Pancreas (tissue), 10 donors: ENCODE measurements around the gene HSDL1. TPM values are rescaled to one million over a fixed set of nuclear protein-coding genes. Genes with fewer than 3 reads are reported as not detected.
A peak's percentile ranks its signal among the peaks of the same experiment; 100 is the strongest.

Experiments used
- ATAC-seq, 4 donors: fragments of 200-7000 bp; cut with Tn5 transposase; one replicate each; pipeline versions ENCODE4 v1.8.0 to v1.9.1; 2020; ENCODE audit warnings: mild to moderate bottlenecking in 4 of 4, moderate library complexity in 4 of 4
- DNase-seq, 6 donors: peaks; one replicate each; pipeline ENCODE4 v3.0.0-alpha.2; 2020
- FAIRE-seq: peaks from 2 replicates; lab custom pipeline; 2012; peaks lifted over from hg19 to GRCh38; lab: Jason Lieb, UNC
- H3K27ac ChIP-seq, 4 donors: fragments of 200-600 bp; sonication (generic); 1 replicate in 3 of 4; 2 replicates in 1 of 4; pipeline versions ENCODE4 v1.5.0 to v1.8.0; 2020
- H3K27me3 ChIP-seq, 4 donors: fragments of 200-600 bp; one replicate each; pipeline ENCODE4 v1.8.0; 2021
- H3K36me3 ChIP-seq, 3 donors: fragments of 200-600 bp; sonication (generic) in 1 of 3; one replicate each; pipeline versions ENCODE4 v1.5.0 to v1.8.0; 2020 to 2021
- H3K4me1 ChIP-seq, 3 donors: fragments of 200-600 bp; one replicate each; pipeline ENCODE4 v1.8.0; 2021
- H3K4me3 ChIP-seq, 4 donors: fragments of 200-600 bp; sonication (generic) in 2 of 4; one replicate each; pipeline versions ENCODE4 v1.5.0 to v1.8.0; 2020 to 2021
- H3K9me3 ChIP-seq, 4 donors: fragments of 200-600 bp; one replicate each; pipeline ENCODE4 v1.8.0; 2021
- WGBS, 2 donors: extraction: QIAGEN DNeasy Blood & Tissue Kit; methylation state at CpG; one replicate each; pipeline ENCODE4 v1.1.7; 2013; 5-methylcytosine and 5-hydroxymethylcytosine counted together
- intact Hi-C, 3 donors: fragments of 100-400 bp; cut with DNase I; formaldehyde crosslinking; loops; one replicate each; pipeline versions ENCODE4 v1.11.1 to v1.14.2; 2022
- polyA plus RNA-seq, 2 donors: library from polyadenylated mRNA; stranded (reverse); fragments of 200-250 nt; gene quantifications; one replicate each; pipeline ENCODE4 v1.2.3, GENCODE V29; 2013
- total RNA-seq, 6 donors: library from RNA; stranded (reverse); fragmentation: NEBNext Ultra II Directional in 4 of 6; extraction: Animal tissue kit (Norgen Biotek cat#: 25700) in 4 of 6; gene quantifications; one replicate each; pipeline versions ENCODE4 v1.2.1 to v1.2.4, GENCODE V29; 2021 to 2023
- TF ChIP-seq, protein P1 (sequence below), 4 donors: fragments of 200-600 bp; sonication (generic) in 3 of 4; IDR thresholded peaks; one replicate each; pipeline versions ENCODE4 v1.5.0 to v1.8.0; 2021; ENCODE audit warnings: antibody characterized with exemption in 4 of 4
- donor health status: healthy with polysubstance abuse.
- donor health status: DM: no; HTN: no; CAD: no; lungs with moderate emphysema.
- donor health status: DM: no; HTN: no; CAD: no.
- donor health status: control.
- donor health status: control.
- donor health status: Bipolar disorder and iron deficiency.
- donor health status: DM: yes; HTN: yes; CAD: no.
- donor health status: DM: no; HTN: no; CAD: no.
- donor health status: DM: no; HTN: no; CAD: no.
- donor health status: DM: yes; HTN: yes; CAD: no.

Gene HSDL1
- total and polyA plus RNA-seq, 8 donors, result 4.2 to 14.5 (median 7.1) TPM

DNA sequence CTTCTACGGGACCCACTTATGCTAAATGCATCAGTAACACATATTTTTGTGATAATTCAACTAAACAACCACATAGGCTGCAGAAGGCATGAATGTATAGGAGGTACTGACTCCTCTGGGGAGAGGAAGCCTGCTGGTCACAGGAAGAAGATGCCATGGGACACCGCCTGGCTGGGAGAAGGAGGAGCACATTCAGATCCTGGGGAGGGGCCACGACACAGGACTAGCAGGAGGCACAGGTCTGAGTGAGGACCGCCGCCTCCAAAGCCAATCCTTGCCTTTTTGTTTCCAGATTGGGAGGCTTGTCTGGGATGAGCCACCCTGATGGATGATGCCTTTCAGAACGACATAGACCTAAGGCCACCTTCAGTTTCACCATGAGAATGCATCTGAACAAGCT is 62.9 kb downstream of the HSDL1 start:
- FAIRE-seq, result no peak

DNA sequence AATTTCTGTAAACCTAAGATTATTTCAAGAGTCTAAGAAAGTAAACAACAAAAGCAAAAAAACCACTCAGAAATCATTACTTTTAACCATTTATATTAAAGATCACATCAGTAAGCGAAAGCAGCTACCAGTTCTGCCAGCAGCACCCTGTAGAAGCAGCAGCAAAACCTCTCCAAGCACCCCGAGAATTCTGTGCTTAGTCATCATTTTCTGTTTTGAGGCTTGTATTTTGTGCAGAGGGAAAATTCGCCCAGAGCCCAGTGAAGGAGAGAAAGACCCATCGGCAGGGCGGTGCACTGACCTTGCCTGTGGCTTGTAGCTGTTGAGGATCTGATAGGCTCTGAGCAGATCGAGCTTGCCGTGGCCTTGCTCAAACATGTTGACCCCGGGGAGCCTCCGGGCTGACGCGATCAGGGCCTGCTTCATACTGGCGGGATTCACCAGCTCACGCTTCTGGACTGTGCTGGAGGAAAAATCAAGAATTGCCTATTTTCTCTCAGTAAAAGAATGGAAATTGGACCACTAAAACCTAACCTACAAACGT is 63.5 kb downstream of the HSDL1 start:
- Histone ChIP-seq H3K4me3 (no peak overlapping the region), H3K27me3 (no peaks in the 10 kb centered on the region), H3K27ac (no peak overlapping the region), H3K9me3 (no peaks in the 10 kb centered on the region), H3K4me1 (no peaks in the 10 kb centered on the region), H3K36me3 (peaks cover 8 to 48% (median 8%) of the 10 kb centered on the region in 3 donors)
- intact Hi-C loops, result loop anchor here in 1 of 3 donors (10.0 kb wide), 1 partner anchor 103 kb away; the partner anchor contains the start of gene TAF1C
- TF ChIP-seq, protein P1, sequence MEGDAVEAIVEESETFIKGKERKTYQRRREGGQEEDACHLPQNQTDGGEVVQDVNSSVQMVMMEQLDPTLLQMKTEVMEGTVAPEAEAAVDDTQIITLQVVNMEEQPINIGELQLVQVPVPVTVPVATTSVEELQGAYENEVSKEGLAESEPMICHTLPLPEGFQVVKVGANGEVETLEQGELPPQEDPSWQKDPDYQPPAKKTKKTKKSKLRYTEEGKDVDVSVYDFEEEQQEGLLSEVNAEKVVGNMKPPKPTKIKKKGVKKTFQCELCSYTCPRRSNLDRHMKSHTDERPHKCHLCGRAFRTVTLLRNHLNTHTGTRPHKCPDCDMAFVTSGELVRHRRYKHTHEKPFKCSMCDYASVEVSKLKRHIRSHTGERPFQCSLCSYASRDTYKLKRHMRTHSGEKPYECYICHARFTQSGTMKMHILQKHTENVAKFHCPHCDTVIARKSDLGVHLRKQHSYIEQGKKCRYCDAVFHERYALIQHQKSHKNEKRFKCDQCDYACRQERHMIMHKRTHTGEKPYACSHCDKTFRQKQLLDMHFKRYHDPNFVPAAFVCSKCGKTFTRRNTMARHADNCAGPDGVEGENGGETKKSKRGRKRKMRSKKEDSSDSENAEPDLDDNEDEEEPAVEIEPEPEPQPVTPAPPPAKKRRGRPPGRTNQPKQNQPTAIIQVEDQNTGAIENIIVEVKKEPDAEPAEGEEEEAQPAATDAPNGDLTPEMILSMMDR (IDR thresholded peaks at IDR 0.05), result no peak
- ATAC-seq (no peak), FAIRE-seq (no peak), DNase-seq (no peak)
- 82 to 84% methylated on average over 14 of the region's 14 CpGs for WGBS, 2 donors

More for the DNA sequence above, 62.9 kb downstream of the HSDL1 start:
- ATAC-seq (no peak), DNase-seq (no peak)
- Histone ChIP-seq H3K4me3 (no peak overlapping the region), H3K27ac (no peak overlapping the region), H3K36me3 (peaks cover 8 to 51% (median 14%) of the 10 kb centered on the region in 3 donors), H3K9me3 (no peaks in the 10 kb centered on the region), H3K4me1 (no peaks in the 10 kb centered on the region), H3K27me3 (no peaks in the 10 kb centered on the region)
- 89 to 91% methylated on average over 6 of the region's 6 CpGs for WGBS, 2 donors
- intact Hi-C loops, result loop anchor here in 1 of 3 donors (10.0 kb wide), 1 partner anchor 103 kb away; the partner anchor contains the start of gene TAF1C
- TF ChIP-seq, protein P1 (IDR thresholded peaks at IDR 0.05), result no peak

DNA sequence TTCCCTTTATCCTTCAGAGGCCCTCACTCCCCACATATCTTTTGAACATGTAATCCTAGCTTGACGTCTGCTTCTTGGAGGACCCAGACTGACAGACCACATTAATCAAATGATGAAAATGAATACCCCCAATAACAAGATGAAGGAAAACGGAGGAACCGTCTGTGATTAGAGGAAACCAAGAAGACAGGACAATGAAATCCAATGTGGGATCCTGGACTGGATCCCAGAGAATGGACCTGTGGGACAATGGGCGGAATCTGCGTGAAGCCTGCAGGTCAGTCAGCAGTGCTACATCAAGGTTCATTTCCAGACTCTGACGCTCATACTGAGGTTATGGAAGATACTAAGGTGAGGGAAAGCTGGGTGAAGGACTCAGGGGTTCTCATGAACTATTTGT is 64.2 kb downstream of the HSDL1 start:
- H3K4me3 ChIP-seq, result no peak overlapping the region

DNA sequence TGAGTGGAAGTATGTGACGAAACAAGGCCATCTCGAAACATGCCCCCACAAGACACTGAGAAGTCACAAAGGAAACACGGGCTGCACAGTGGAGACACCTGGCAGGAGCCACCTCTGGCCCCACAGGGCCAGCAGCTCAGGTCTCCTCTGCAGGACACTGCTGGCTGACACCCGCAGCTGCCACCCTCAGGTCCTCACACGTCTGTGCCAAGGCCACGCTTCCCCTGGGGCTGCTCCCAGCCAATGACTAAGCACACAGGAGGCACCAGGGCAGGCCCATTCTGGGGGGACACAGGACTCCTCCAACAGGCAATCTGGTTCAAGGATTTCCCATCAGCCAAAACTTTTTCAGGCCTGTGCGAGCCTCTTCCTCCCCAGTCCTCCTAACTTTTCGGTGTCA is 64.6 kb downstream of the HSDL1 start:
- H3K4me1 ChIP-seq, result no peaks in the 10 kb centered on the region
- FAIRE-seq (no peak), ATAC-seq (peak in 1 of 4 donors; percentile 9), DNase-seq (no peak)
- H3K27me3 ChIP-seq, result no peaks in the 10 kb centered on the region
- no peaks in the 10 kb centered on the region for H3K9me3 ChIP-seq
- H3K27ac ChIP-seq, result no peak overlapping the region
- no peak overlapping the region for H3K4me3 ChIP-seq
- 70 to 73% methylated on average over 8 of the region's 8 CpGs for WGBS, 2 donors
- intact Hi-C loops, result loop anchor here in 1 of 3 donors (10.0 kb wide), 1 partner anchor 104 kb away; the partner anchor contains the start of gene TAF1C
- H3K36me3 ChIP-seq, result peaks cover 7 to 41% (median 8%) of the 10 kb centered on the region in 3 donors
- TF ChIP-seq, protein P1 (IDR thresholded peaks at IDR 0.05), result no peak

More for the DNA sequence above, 64.2 kb downstream of the HSDL1 start:
- no peak for DNase-seq
- no peak overlapping the region for H3K27ac ChIP-seq
- H3K4me1 ChIP-seq, result no peaks in the 10 kb centered on the region
- peaks cover 7 to 41% (median 8%) of the 10 kb centered on the region in 3 donors for H3K36me3 ChIP-seq
- TF ChIP-seq, protein P1 (IDR thresholded peaks at IDR 0.05), result no peak
- H3K9me3 ChIP-seq, result no peaks in the 10 kb centered on the region
- no peaks in the 10 kb centered on the region for H3K27me3 ChIP-seq
- WGBS, 2 donors, result 84 to 89% methylated on average over 6 of the region's 6 CpGs
- intact Hi-C loops, result loop anchor here in 1 of 3 donors (10.0 kb wide), 1 partner anchor 104 kb away; the partner anchor contains the start of gene TAF1C
- FAIRE-seq, result no peak
- ATAC-seq, result no peak

DNA sequence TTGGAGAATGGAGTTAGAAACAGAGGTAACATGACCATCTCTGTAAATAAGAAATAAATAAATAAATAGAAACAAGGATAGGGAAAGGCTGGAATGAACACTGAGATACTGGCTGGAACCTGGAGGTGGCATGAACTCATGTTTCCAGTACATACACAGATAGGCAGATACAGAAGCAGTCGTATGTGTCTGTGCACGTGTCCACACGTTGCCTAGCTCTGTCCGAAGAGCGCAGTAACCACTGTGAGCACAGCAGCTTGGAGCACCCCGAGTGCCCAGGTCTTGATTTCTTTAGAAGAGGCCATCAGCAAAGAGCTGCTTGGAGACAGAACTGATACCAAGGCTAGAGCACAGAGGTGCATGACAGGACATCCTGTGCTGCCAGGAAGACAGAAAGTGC is 65.3 kb downstream of the HSDL1 start:
- peak in 2 of 4 donors; percentile 58 to 68 for ATAC-seq
- H3K36me3 ChIP-seq, result peaks cover 8 to 48% (median 12%) of the 10 kb centered on the region in 3 donors

More for the DNA sequence above, 65.3 kb downstream of the HSDL1 start:
- FAIRE-seq, result no peak
- Histone ChIP-seq H3K4me1 (no peaks in the 10 kb centered on the region), H3K9me3 (no peaks in the 10 kb centered on the region), H3K27ac (no peak overlapping the region), H3K4me3 (no peak overlapping the region), H3K27me3 (no peaks in the 10 kb centered on the region)
- TF ChIP-seq, protein P1 (IDR thresholded peaks at IDR 0.05), result no peak
- WGBS, 2 donors, result 85 to 91% methylated on average over 6 of the region's 6 CpGs
- intact Hi-C loops, result loop anchor here in 1 of 3 donors (10.0 kb wide), 1 partner anchor 105 kb away; the partner anchor contains the start of gene TAF1C
- DNase-seq, result no peak
